ENCODE measurements around the gene PGAP3. TPM values are rescaled to one million over a fixed set of nuclear protein-coding genes. Genes with fewer than 3 reads are reported as not detected.

Gene PGAP3
- polyA plus RNA-seq, 3 donors, result 8.3 to 19.3 (median 9.2) TPM

- H3K27me3 ChIP-seq (ENCODE audit: control insufficient read depth in 2 of 2, insufficient read depth in 2 of 2, low read length in 2 of 2), result no peaks in the 10 kb centered on the region
- peak overlapping the region; percentile 40 for H3K9ac ChIP-seq (ENCODE audit: insufficient read depth, low read length, poor library complexity, severe bottlenecking)
- H3K4me3 ChIP-seq (replicated peaks in 1 of 3; ENCODE audit: low read depth in 2 of 3, low read length in 3 of 3), result no peak overlapping the region
- DNase-seq, result peak in 2 of 3 donors; percentile 33 to 54
- intact Hi-C loops (cut with micrococcal nuclease), result no loop called here
- H3K9me3 ChIP-seq (replicated peaks in 1 of 2; ENCODE audit: control insufficient read depth in 1 of 2, insufficient read depth in 1 of 2, low read length in 2 of 2), result no peaks in the 10 kb centered on the region
- peaks cover 41% of the 10 kb centered on the region for H4K20me1 ChIP-seq (ENCODE audit: insufficient read depth, low read length)
- peaks cover 16 to 17% of the 10 kb centered on the region in 2 donors for H3K4me1 ChIP-seq (ENCODE audit: control insufficient read depth in 1 of 2, insufficient read depth in 2 of 2, low read length in 2 of 2)
- no peak overlapping the region for H2AFZ ChIP-seq (ENCODE audit: insufficient read depth, low read depth, low read length, poor library complexity, severe bottlenecking)
- Mint-ChIP-seq H3K4me3 (peak overlapping the region; percentile 45 to 70), H3K27ac (peak overlapping the region in 5 of 7 donors; percentile 19 to 80 (median 69)), H3K36me3 (peaks cover 56 to 78% of the 10 kb centered on the region in 2 donors), H3K4me1 (peaks cover 15% of the 10 kb centered on the region), H3K9me3 (no peaks in the 10 kb centered on the region), H3K27me3 (ENCODE audit: low read depth in 3 of 3) (peaks cover 4 to 8% (median 4%) of the 10 kb centered on the region in 3 donors)
- H3K4me2 ChIP-seq (replicated peaks; ENCODE audit: extremely low read depth, low read length, poor library complexity, severe bottlenecking), result peak overlapping the region; percentile 19
- WGBS (ENCODE audit: insufficient coverage), result 0% methylated on average over 4 of the region's 15 CpGs
- H3K79me2 ChIP-seq (ENCODE audit: insufficient read depth, low read length), result no peaks in the 10 kb centered on the region
- peak overlapping the region; percentile 52 to 68 for H3K27ac ChIP-seq (ENCODE audit: low read depth in 1 of 2, low read length in 2 of 2)
- TF ChIP-seq CTCF (IDR thresholded peaks at IDR 0.05), result no peak
- peaks cover 58 to 71% of the 10 kb centered on the region in 2 donors for H3K36me3 ChIP-seq (replicated peaks in 1 of 2; ENCODE audit: control insufficient read depth in 1 of 2, insufficient read depth in 2 of 2, low read length in 2 of 2)
Observed at GRCh38 chr17:39659279-39660010, 28.4 kb downstream of the PGAP3 start.

- H3K27me3 Mint-ChIP-seq (ENCODE audit: low read depth in 3 of 3), result peaks cover 1 to 2% (median 2%) of the 10 kb centered on the region in 3 donors
- no peak overlapping the region for H3K4me3 Mint-ChIP-seq
- no peaks in the 10 kb centered on the region for H3K9me3 Mint-ChIP-seq
- H3K9me3 ChIP-seq (replicated peaks in 1 of 2; ENCODE audit: control insufficient read depth in 1 of 2, insufficient read depth in 1 of 2, low read length in 2 of 2), result no peaks in the 10 kb centered on the region
- H3K4me3 ChIP-seq (replicated peaks in 1 of 3; ENCODE audit: low read depth in 2 of 3, low read length in 3 of 3), result no peak overlapping the region
- peaks cover 60 to 78% of the 10 kb centered on the region in 2 donors for H3K36me3 ChIP-seq (replicated peaks in 1 of 2; ENCODE audit: control insufficient read depth in 1 of 2, insufficient read depth in 2 of 2, low read length in 2 of 2)
- no peak overlapping the region for H3K4me2 ChIP-seq (replicated peaks; ENCODE audit: extremely low read depth, low read length, poor library complexity, severe bottlenecking)
- no peaks in the 10 kb centered on the region for H3K27me3 ChIP-seq (ENCODE audit: control insufficient read depth in 2 of 2, insufficient read depth in 2 of 2, low read length in 2 of 2)
- peaks cover 18% of the 10 kb centered on the region for H3K4me1 Mint-ChIP-seq
- H3K27ac Mint-ChIP-seq, result peak overlapping the region in 2 of 7 donors; percentile 45 to 69
- H3K27ac ChIP-seq (ENCODE audit: low read depth in 1 of 2, low read length in 2 of 2), result peak overlapping the region; percentile 52 to 68
- peaks cover 4% of the 10 kb centered on the region for H3K79me2 ChIP-seq (ENCODE audit: insufficient read depth, low read length)
- no peak overlapping the region for H2AFZ ChIP-seq (ENCODE audit: insufficient read depth, low read depth, low read length, poor library complexity, severe bottlenecking)
- WGBS (ENCODE audit: insufficient coverage), result no CpG with 5 or more reads among the region's 3 CpGs
- no peak for TF ChIP-seq CTCF (IDR thresholded peaks at IDR 0.05)
- no peak for DNase-seq
- peaks cover 16 to 17% of the 10 kb centered on the region in 2 donors for H3K4me1 ChIP-seq (ENCODE audit: control insufficient read depth in 1 of 2, insufficient read depth in 2 of 2, low read length in 2 of 2)
- intact Hi-C loops (cut with micrococcal nuclease), result no loop called here
- peaks cover 56 to 79% of the 10 kb centered on the region in 2 donors for H3K36me3 Mint-ChIP-seq
- H3K9ac ChIP-seq (ENCODE audit: insufficient read depth, low read length, poor library complexity, severe bottlenecking), result peak overlapping the region; percentile 40
- H4K20me1 ChIP-seq (ENCODE audit: insufficient read depth, low read length), result peaks cover 48% of the 10 kb centered on the region
Observed at GRCh38 chr17:39658760-39659159, 29.1 kb downstream of the PGAP3 start.

Data from CD14-positive monocyte (primary cell).